HEK293T (cell line): Measurements from ENCODE around the gene NOL3.

ENCODE experiments used
- BHLHE40 ChIP-seq: fragments of 450-650 bp; IDR thresholded peaks from 2 replicates; pipeline ENCODE4 v1.6.1; 2016; ENCODE audit warnings: mild to moderate bottlenecking, moderate library complexity, borderline replicate concordance
- FOXA1 ChIP-seq: fragments of 450-650 bp; IDR thresholded peaks from 2 replicates; pipeline ENCODE4 v1.6.1; 2016; ENCODE audit warnings: mild to moderate bottlenecking
- FOXK2 ChIP-seq: fragments of 450-650 bp; IDR thresholded peaks from 2 replicates; pipeline ENCODE4 v1.6.1; 2016; ENCODE audit warnings: mild to moderate bottlenecking
- HDGF ChIP-seq: fragments of 450-650 bp; IDR thresholded peaks from 2 replicates; pipeline ENCODE4 v1.6.1; 2017; ENCODE audit warnings: antibody characterized with exemption, borderline replicate concordance
- SUZ12 ChIP-seq: fragments of 450-650 bp; IDR thresholded peaks from 2 replicates; pipeline ENCODE4 v1.6.1; 2016; ENCODE audit warnings: mild to moderate bottlenecking

- no peak for TF ChIP-seq HDGF
- TF ChIP-seq SUZ12, result no peak
- no peak for TF ChIP-seq BHLHE40
- no peak for TF ChIP-seq FOXK2
- TF ChIP-seq FOXA1, result no peak
Measured at GRCh38 chr16:67177743-67178699, 7.7 kb downstream of the NOL3 start.
